PC-3 (cell line): Measurements from ENCODE around the gene ITGA7.

Experiments
- EZH2 ChIP-seq: fragments of 300-600 bp; sonication (generic); IDR thresholded peaks from one replicate; pipeline ENCODE4 v1.6.1; 2017; ENCODE audit warnings: antibody characterized with exemption, mild to moderate bottlenecking, low read length; ENCODE audit not compliant: unreplicated experiment
- TF ChIP-seq, protein P1 (sequence below): fragments of 300-600 bp; sonication (generic); conservative IDR thresholded peaks from 2 replicates; pipeline ENCODE4 v1.5.1; 2017; ENCODE audit warnings: antibody characterized with exemption, low read depth, mild to moderate bottlenecking, low read length

- TF ChIP-seq, protein P1, sequence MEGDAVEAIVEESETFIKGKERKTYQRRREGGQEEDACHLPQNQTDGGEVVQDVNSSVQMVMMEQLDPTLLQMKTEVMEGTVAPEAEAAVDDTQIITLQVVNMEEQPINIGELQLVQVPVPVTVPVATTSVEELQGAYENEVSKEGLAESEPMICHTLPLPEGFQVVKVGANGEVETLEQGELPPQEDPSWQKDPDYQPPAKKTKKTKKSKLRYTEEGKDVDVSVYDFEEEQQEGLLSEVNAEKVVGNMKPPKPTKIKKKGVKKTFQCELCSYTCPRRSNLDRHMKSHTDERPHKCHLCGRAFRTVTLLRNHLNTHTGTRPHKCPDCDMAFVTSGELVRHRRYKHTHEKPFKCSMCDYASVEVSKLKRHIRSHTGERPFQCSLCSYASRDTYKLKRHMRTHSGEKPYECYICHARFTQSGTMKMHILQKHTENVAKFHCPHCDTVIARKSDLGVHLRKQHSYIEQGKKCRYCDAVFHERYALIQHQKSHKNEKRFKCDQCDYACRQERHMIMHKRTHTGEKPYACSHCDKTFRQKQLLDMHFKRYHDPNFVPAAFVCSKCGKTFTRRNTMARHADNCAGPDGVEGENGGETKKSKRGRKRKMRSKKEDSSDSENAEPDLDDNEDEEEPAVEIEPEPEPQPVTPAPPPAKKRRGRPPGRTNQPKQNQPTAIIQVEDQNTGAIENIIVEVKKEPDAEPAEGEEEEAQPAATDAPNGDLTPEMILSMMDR: no peak
- no peak for TF ChIP-seq EZH2
Measured at GRCh38 chr12:55720071-55720564, 12.4 kb upstream of the ITGA7 start, which contains the start of gene RDH5.
